H9 (cell line): ENCODE results near the gene NUP214. TPM values are rescaled to one million over a fixed set of nuclear protein-coding genes. Genes with fewer than 3 reads are reported as not detected.

Experiments used
- DNase-seq: peaks from one replicate; pipeline ENCODE4 v3.0.0-alpha.2; 2017
- H2AFZ ChIP-seq: one replicate; pipeline ENCODE4 v1.6.1; 2013; ENCODE audit warnings: mild to moderate bottlenecking, low read length, control low read depth, moderate library complexity
- H2AK5ac ChIP-seq: 2 replicates; pipeline ENCODE4 v1.6.1; 2013; ENCODE audit warnings: low read length, control low read depth, mixed read lengths; ENCODE audit not compliant: insufficient read length
- H2BK120ac ChIP-seq: one replicate; pipeline ENCODE4 v1.6.1; 2013; ENCODE audit warnings: low read depth, mild to moderate bottlenecking, low read length, control low read depth, inconsistent platforms; ENCODE audit not compliant: poor library complexity, severe bottlenecking
- H2BK12ac ChIP-seq: 2 replicates; pipeline ENCODE4 v1.6.1; 2013; ENCODE audit warnings: low read length, control low read depth, mixed read lengths, low read depth; ENCODE audit not compliant: insufficient read length
- H2BK15ac ChIP-seq: 2 replicates; pipeline ENCODE4 v1.6.1; 2013; ENCODE audit warnings: low read depth, low read length, control low read depth
- H2BK20ac ChIP-seq: one replicate; pipeline ENCODE4 v1.6.1; 2013; ENCODE audit warnings: low read depth, mild to moderate bottlenecking, low read length, control low read depth, inconsistent platforms; ENCODE audit not compliant: poor library complexity, severe bottlenecking
- H2BK5ac ChIP-seq: 2 replicates; pipeline ENCODE4 v1.6.1; 2013; ENCODE audit warnings: low read length, control low read depth, mixed read lengths; ENCODE audit not compliant: insufficient read length
- H3K14ac ChIP-seq: 2 replicates; pipeline ENCODE4 v1.6.1; 2013; ENCODE audit warnings: low read length, control low read depth; ENCODE audit not compliant: insufficient read depth
- H3K18ac ChIP-seq: 2 replicates; pipeline ENCODE4 v1.6.1; 2013; ENCODE audit warnings: low read depth, mild to moderate bottlenecking, mixed read lengths, low read length, control low read depth; ENCODE audit not compliant: insufficient read length
- H3K23ac ChIP-seq: 2 replicates; pipeline ENCODE4 v1.6.1; 2013; ENCODE audit warnings: low read length, control low read depth, mixed read lengths, low read depth; ENCODE audit not compliant: insufficient read length
- H3K23me2 ChIP-seq: 2 replicates; pipeline ENCODE4 v1.6.1; 2013; ENCODE audit warnings: low read depth, mild to moderate bottlenecking, mixed read lengths, low read length, control low read depth; ENCODE audit not compliant: insufficient read length, poor library complexity, severe bottlenecking
- H3K27ac ChIP-seq: 2 replicates; pipeline ENCODE4 v1.5.1; 2013; ENCODE audit warnings: low read length, control low read depth, mixed read lengths, low read depth; ENCODE audit not compliant: insufficient read length
- H3K27me3 ChIP-seq: 2 replicates; pipeline ENCODE4 v1.6.1; 2013; ENCODE audit warnings: low read length, control low read depth, inconsistent platforms; ENCODE audit not compliant: insufficient read depth
- H3K4ac ChIP-seq: 2 replicates; pipeline ENCODE4 v1.6.1; 2013; ENCODE audit warnings: low read depth, mild to moderate bottlenecking, control low read depth, inconsistent platforms, low read length, moderate library complexity
- H3K4me1 ChIP-seq: 2 replicates; pipeline ENCODE4 v1.6.1; 2013; ENCODE audit warnings: low read length, control low read depth, inconsistent platforms; ENCODE audit not compliant: insufficient read depth
- H3K4me2 ChIP-seq: 2 replicates; pipeline ENCODE4 v1.6.1; 2013; ENCODE audit warnings: low read length, control low read depth, mixed read lengths; ENCODE audit not compliant: insufficient read length, insufficient read depth
- H3K56ac ChIP-seq: 2 replicates; pipeline ENCODE4 v1.6.1; 2013; ENCODE audit warnings: low read depth, mild to moderate bottlenecking, mixed read lengths, low read length, control low read depth; ENCODE audit not compliant: insufficient read length
- H3K79me1 ChIP-seq: 2 replicates; pipeline ENCODE4 v1.6.1; 2013; ENCODE audit warnings: low read depth, mild to moderate bottlenecking, moderate library complexity, low read length, control low read depth, inconsistent platforms; ENCODE audit not compliant: insufficient read depth, poor library complexity, severe bottlenecking
- H3K79me2 ChIP-seq: 2 replicates; pipeline ENCODE4 v1.6.1; 2013; ENCODE audit warnings: low read length, control low read depth, inconsistent platforms; ENCODE audit not compliant: insufficient read depth
- H3K9ac ChIP-seq: 2 replicates; pipeline ENCODE4 v1.6.1; 2013; ENCODE audit warnings: low read length, control low read depth, mixed read lengths; ENCODE audit not compliant: insufficient read length; ENCODE audit errors: extremely low read depth
- H3K9me3 ChIP-seq: one replicate; pipeline ENCODE4 v1.6.1; 2013; ENCODE audit warnings: low read depth, low read length, inconsistent platforms; ENCODE audit not compliant: control insufficient read depth
- H3T11ph ChIP-seq: one replicate; pipeline ENCODE4 v1.6.1; 2013; ENCODE audit warnings: mild to moderate bottlenecking, low read length, control low read depth, inconsistent platforms
- H4K20me1 ChIP-seq: one replicate; pipeline ENCODE4 v1.6.1; 2013; ENCODE audit not compliant: control insufficient read depth, insufficient read length, insufficient read depth
- H4K5ac ChIP-seq: 2 replicates; pipeline ENCODE4 v1.6.1; 2013; ENCODE audit warnings: low read depth, mild to moderate bottlenecking, mixed read lengths, low read length, control low read depth; ENCODE audit not compliant: insufficient read length
- H4K8ac ChIP-seq: replicated peaks from 2 replicates; pipeline ENCODE4 v1.6.1; 2013; ENCODE audit warnings: low read length, control low read depth, mixed read lengths, low read depth; ENCODE audit not compliant: insufficient read length
- H4K91ac ChIP-seq: 2 replicates; pipeline ENCODE4 v1.6.1; 2013; ENCODE audit warnings: low read depth, mild to moderate bottlenecking, moderate library complexity, mixed read lengths, low read length, control low read depth; ENCODE audit not compliant: insufficient read length
- H3K27ac Mint-ChIP-seq, 3 experiments: 2 replicates in 2 of 3; 3 replicates in 1 of 3; pipeline ENCODE4 v1.8.0; 2020 to 2021; ENCODE audit warnings: mixed read lengths in 3 of 3, mild to moderate bottlenecking in 1 of 3, moderate library complexity in 1 of 3
- H3K27me3 Mint-ChIP-seq: 2 replicates; pipeline ENCODE4 v1.8.0; 2021; ENCODE audit warnings: low read depth, mild to moderate bottlenecking, moderate library complexity, mixed read lengths
- H3K36me3 Mint-ChIP-seq, 3 experiments: 2 replicates in 2 of 3; 3 replicates in 1 of 3; pipeline ENCODE4 v1.8.0; 2020 to 2021; ENCODE audit warnings: low read depth in 3 of 3, mixed read lengths in 3 of 3; ENCODE audit not compliant: insufficient read depth in 1 of 3
- H3K4me1 Mint-ChIP-seq, 2 experiments: 2 replicates each; pipeline ENCODE4 v1.8.0; 2020; ENCODE audit warnings: mixed read lengths in 2 of 2
- H3K4me3 Mint-ChIP-seq, 2 experiments: 2 replicates in 1 of 2; 3 replicates in 1 of 2; pipeline ENCODE4 v1.8.0; 2020 to 2021; ENCODE audit warnings: mild to moderate bottlenecking in 2 of 2, mixed read lengths in 2 of 2, moderate library complexity in 1 of 2
- H3K9me3 Mint-ChIP-seq, 2 experiments: 2 replicates in 1 of 2; 3 replicates in 1 of 2; pipeline ENCODE4 v1.8.0; 2020; ENCODE audit warnings: mild to moderate bottlenecking in 2 of 2, mixed read lengths in 2 of 2, moderate library complexity in 1 of 2
- CTCF ChIP-seq: fragments of 200-600 bp; sonication (generic); conservative IDR thresholded peaks from 3 replicates; pipeline ENCODE4 v1.8.0; 2021; ENCODE audit warnings: antibody characterized with exemption, mild to moderate bottlenecking
- WGBS: extraction: QIAGEN DNeasy Blood & Tissue Kit; methylation state at CpG from one replicate; pipeline ENCODE4 v1.1.7; 2013; ENCODE audit warnings: missing lambda C conversion rate, low lambda C conversion rate, mixed read lengths; ENCODE audit not compliant: insufficient read length; ENCODE audit errors: extremely low coverage; 5-methylcytosine and 5-hydroxymethylcytosine counted together
- total RNA-seq: library from RNA; stranded (reverse); gene quantifications from 2 replicates; pipeline ENCODE4 v1.2.1, GENCODE V29; 2021

NUP214 gene
- total RNA-seq, 1 experiment from 2014 or later, result 53.8 TPM

- TF ChIP-seq CTCF, result no peak
- Histone ChIP-seq H3K27ac (no peak overlapping the region), H3K4me2 (no peak overlapping the region), H2BK120ac (no peak overlapping the region), H3K27me3 (no peaks in the 10 kb centered on the region), H4K5ac (no peak overlapping the region), H3K79me1 (no peaks in the 10 kb centered on the region), H3K14ac (no peak overlapping the region), H4K20me1 (no peaks in the 10 kb centered on the region), H2BK12ac (no peak overlapping the region), H3K9me3 (no peaks in the 10 kb centered on the region), H3K23me2 (peaks cover under 1% of the 10 kb centered on the region), H3K4me1 (no peaks in the 10 kb centered on the region; the same call in 1 of the 2 replicates), H2AK5ac (no peak overlapping the region), H2BK15ac (no peak overlapping the region), H3K4ac (no peak overlapping the region), H2BK5ac (no peak overlapping the region), H3K9ac (no peak overlapping the region), H2BK20ac (no peak overlapping the region), H3K18ac (no peak overlapping the region), H3K79me2 (no peaks in the 10 kb centered on the region), H2AFZ (no peak overlapping the region), H3K23ac (no peak overlapping the region), H3T11ph (no peak overlapping the region), H3K56ac (no peak overlapping the region), H4K91ac (no peak overlapping the region), H4K8ac (no peak overlapping the region)
- no peak overlapping the region for H3K4me3 Mint-ChIP-seq
- H3K36me3 Mint-ChIP-seq, result peaks cover 0 to 3% (median 0%) of the 10 kb centered on the region in 3 experiments; a peak in 3 of 7 replicates
- H3K9me3 Mint-ChIP-seq, result no peaks in the 10 kb centered on the region; a peak in 1 of 5 replicates
- peaks cover 15% of the 10 kb centered on the region in 2 experiments for H3K4me1 Mint-ChIP-seq
- peaks cover 23% of the 10 kb centered on the region for H3K27me3 Mint-ChIP-seq
- H3K27ac Mint-ChIP-seq, result peak overlapping the region in 1 of 3 experiments; percentile 76; a peak in 1 of 7 replicates
- no CpG with 5 or more reads among the region's 6 CpGs for WGBS
- no peak for DNase-seq
These were observed 33.4 kb upstream of the NUP214 start for GRCh38 chr9:131092030-131092429.
